Activated naive CD4-positive, alpha-beta T cell treated with anti-CD3 and anti-CD28 coated beads, Interleukin-2, amount 50 U/mL, for 16 hours (primary cell): ENCODE results near the gene HUWE1.
"Not testable (repeated sequence)": the region's sequence is repeated elsewhere in the genome, so short reads cannot be mapped to it uniquely, and the experiment has no call there.

Experiments used
- DNase-seq: peaks from one replicate; pipeline ENCODE4 v3.0.0-alpha.2; 2020

HUWE1 gene, protein sequence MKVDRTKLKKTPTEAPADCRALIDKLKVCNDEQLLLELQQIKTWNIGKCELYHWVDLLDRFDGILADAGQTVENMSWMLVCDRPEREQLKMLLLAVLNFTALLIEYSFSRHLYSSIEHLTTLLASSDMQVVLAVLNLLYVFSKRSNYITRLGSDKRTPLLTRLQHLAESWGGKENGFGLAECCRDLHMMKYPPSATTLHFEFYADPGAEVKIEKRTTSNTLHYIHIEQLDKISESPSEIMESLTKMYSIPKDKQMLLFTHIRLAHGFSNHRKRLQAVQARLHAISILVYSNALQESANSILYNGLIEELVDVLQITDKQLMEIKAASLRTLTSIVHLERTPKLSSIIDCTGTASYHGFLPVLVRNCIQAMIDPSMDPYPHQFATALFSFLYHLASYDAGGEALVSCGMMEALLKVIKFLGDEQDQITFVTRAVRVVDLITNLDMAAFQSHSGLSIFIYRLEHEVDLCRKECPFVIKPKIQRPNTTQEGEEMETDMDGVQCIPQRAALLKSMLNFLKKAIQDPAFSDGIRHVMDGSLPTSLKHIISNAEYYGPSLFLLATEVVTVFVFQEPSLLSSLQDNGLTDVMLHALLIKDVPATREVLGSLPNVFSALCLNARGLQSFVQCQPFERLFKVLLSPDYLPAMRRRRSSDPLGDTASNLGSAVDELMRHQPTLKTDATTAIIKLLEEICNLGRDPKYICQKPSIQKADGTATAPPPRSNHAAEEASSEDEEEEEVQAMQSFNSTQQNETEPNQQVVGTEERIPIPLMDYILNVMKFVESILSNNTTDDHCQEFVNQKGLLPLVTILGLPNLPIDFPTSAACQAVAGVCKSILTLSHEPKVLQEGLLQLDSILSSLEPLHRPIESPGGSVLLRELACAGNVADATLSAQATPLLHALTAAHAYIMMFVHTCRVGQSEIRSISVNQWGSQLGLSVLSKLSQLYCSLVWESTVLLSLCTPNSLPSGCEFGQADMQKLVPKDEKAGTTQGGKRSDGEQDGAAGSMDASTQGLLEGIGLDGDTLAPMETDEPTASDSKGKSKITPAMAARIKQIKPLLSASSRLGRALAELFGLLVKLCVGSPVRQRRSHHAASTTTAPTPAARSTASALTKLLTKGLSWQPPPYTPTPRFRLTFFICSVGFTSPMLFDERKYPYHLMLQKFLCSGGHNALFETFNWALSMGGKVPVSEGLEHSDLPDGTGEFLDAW (N-terminal part only)

DNA sequence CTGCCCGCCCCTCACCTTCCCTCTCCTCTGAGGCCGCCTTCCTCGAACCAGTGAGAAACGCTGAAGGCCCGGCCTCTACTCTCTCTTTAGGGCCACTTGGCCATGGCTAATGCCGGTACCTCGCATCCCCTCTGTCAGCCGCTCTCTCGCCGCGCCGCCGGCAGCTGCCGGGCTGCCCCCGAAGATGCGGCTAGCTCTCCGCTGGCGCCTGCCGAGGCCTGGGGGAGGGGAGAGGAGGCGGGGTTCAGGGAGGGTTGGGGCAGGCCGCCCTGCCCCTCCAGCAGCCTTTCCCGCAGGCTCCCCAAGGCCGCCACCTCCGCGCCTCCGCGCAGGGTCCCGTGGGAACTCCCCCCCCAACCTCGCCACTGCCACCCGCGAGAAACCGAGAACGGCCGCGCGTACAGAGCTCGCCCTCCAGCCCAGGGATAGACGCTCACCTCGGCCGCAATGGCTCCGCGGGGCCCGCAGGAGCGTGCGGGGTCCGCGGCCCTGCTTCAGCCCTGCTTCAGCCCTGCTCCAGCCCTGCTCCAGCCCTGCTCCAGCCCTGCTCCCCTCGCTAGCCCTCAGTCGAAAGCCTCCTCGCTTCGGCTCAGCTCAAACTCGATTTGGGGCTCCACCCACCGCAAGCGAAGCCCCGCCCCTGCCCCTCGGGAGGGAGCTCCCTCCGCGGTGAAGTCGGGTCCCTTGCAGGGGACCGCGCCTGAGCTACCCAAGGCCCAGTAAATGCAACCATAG lies at the start of gene HUWE1:
TSS of gene HUWE1 (minus strand) at position 569 of the 735 bp plus-strand sequence. CDS start 32,612 bp downstream, outside the sequence.
- DNase-seq, result peak; percentile 88

DNA sequence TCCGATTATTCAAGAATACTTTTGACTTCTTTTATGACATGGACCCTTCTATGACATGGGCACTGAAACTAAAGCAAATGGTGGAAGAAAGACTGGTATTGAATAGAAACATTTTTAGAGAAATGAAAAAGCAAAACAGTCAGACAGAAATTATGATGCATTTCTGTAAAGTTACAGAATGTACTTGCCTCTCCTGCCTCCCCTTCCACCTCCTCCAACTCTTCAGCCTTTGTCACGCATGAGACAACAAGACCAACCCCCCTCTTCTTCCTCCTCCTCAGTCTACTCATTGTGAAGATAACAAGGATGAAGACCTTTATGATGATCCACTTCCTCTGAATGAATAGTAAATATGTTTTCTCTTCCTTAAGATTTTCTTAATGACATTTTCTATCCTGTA lies 46.3 kb upstream of the HUWE1 start:
- DNase-seq, result peak; percentile 41

DNA sequence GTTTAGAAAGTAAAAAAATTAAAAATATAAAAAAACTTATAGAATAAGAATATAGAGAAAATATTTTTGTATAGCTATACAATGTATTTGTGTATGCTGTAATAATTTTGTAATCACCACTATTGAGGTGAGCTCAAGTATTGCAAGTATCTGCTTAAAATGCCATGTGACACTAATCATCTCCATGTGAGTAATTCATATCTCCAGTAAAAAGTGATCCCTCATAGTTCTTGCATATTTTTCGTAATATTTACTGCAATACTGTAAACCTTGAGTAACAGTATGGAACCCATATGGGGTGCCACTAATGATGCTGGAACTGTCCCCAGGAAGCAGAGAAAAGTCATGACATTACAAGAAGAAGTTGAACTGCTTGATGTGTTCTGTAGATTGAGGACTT lies 43.2 kb upstream of the HUWE1 start:
- DNase-seq, result no peak

DNA sequence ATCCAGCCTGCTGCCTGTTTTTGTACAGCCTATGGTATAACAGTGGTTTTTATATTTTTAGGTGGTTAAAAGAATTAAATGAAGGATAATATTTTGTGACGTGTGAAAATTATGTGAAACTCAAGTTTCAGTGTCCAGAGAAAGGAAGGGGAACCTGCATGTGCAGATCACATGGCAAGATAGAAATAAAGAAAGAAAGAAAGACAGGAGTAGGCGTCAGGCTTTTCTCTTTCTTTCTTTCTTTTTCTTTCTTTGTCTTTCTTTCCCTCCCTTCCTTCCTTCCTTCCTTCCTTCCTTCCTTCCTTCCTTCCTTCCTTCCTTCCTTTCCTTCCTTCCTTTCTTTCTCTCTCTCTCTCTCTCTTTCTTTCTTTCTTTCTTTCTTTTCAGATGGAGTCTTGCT lies 42.0 kb upstream of the HUWE1 start:
- no peak for DNase-seq

DNA sequence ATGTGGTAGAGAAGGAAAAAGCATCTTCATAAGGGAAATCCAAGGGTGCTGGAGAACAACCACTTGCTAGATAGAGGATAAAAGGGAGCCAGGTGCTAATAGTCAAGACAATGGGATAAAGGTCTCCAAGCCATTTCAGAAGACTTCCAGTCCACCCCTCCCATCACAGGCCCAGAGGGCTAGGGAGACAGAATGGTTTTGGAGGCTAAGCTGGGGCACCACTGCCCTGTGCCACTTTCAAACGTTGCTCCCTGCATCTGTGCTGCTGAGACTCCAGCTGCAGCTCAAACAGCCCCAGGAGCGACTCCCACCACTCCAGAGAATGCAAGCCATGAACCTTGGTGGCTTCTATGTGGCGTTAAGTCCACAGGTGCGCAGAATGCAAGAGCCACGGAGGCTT lies 38.4 kb upstream of the HUWE1 start:
- DNase-seq, result no peak

DNA sequence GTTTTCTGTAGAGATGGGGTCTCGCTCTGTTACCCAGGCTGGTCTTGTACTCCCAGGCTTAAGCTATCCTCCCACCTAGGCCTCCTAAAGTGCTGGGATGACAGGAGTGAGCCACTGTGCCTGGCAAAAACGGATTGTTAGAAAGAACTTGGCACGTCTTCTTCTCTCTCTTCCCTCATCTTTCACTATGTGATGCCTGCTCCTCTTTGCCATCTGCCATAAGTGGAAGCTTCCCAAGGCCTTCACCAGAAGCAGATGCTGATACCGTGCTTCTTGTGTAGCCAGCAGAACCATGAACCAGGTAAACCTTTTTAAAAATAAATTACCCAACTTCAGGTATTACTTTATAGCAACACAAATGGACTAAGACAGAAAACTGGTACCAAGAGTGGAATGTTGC lies 36.9 kb upstream of the HUWE1 start:
- no peak for DNase-seq

DNA sequence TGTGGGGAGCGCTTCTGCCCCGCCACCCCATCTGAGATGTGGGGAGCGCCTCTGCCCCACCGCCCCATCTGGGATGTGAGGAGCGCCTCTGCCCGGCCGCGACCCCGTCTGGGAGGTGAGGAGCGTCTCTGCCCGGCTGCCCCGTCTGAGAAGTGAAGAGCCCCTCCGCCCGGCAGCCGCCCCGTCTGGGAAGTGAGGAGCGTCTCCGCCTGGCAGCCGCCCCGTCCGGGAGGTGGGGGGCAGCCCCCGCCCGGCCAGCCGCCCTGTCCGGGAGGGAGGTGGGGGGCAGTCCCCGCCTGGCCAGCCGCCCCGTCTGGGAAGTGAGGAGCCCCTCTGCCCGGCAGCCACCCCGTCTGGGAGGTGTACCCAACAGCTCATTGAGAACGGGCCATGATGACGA lies 35.1 kb upstream of the HUWE1 start:
- DNase-seq, result not testable (repeated sequence)

DNA sequence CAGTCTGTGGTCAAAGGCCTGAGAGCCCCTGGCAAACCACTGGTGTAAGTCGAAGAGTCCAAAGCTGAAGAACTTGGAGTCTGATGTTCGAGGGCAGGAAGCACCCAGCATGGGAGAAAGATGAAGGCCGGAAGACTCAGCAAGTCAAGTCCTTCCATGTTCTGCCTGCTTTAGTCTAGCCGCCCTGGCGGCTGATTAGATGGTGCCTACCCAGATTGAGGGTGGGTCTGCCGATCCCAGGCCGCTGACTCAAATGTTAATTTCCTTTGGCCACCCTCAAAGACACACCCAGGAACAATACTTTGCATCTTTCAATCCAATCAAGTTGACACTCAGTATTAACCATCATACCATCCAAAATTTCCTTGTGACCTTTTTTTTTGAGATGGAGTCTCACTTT lies 33.1 kb upstream of the HUWE1 start:
- not testable (repeated sequence) for DNase-seq

DNA sequence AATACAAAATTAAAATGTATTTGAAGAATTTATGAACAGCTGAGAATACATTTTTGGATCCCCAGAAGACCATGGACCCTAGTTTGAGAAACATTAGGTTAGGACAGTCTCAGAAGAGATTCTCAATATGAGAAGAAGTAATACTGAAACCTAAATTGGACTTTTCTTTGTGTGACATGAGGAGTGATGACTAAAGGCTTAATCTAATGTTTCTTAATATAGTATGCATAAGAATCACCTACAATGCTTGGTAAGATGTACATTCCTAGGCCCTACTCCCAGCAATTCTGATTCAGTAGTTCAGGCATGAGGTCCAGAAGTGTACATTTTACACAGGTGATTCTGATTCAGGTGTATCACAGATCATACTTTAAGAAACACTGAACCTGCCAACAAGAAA lies 31.6 kb upstream of the HUWE1 start:
- no peak for DNase-seq

DNA sequence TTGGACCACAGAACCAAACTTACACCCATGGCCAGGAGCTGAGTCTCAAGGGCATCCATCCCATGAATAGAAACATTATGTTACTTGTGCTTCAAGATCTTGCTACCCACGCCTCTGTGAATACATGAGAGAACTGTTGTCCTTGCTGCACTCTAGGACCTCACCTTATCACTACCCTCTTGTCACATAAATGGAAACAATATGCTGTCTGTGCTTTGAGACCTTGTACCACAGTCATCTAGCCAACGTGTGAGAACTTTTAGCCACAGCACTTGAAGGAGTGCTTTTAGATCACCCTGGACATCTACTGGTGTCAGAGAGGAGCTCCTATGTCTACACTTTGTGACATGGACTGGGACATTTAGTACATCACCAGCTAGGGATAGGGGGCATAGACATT lies 30.7 kb upstream of the HUWE1 start:
- no peak for DNase-seq

DNA sequence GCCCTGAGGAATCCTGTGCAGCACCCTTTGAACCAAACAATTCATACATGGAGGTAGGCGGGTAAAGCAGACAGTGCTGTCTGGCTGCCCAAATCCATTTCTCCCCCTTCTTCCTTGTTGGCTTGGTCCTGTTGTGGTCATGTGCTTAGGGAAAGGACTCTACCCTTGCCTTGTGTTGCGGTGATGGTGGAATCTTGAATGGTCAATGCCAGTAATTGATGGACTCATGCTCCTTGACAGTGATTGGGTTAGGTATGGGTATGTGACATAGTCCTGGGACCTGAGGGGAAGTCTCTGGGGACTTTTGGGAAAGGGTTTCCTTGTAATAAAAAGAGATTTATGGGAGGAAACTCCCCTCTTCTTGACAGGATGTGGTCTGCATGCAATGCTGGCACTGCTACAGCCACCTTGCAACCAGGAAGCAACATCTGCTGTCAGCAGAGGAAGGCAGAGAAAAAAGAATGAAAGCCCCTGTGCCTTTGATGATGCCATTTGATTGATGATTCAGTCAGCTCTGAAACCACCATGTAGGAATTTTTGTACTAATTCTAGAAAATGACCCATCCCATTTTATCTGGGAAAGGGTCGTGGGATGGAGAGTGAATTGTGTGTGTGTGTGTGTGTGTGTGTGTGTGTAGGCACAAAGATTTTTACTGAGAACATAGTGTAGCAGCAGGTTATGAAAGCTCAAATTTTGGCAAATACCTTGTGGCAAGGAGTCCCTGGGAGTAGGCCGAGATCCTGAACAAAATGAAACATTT lies 30.0 kb upstream of the HUWE1 start:
- peak; percentile 43 for DNase-seq

DNA sequence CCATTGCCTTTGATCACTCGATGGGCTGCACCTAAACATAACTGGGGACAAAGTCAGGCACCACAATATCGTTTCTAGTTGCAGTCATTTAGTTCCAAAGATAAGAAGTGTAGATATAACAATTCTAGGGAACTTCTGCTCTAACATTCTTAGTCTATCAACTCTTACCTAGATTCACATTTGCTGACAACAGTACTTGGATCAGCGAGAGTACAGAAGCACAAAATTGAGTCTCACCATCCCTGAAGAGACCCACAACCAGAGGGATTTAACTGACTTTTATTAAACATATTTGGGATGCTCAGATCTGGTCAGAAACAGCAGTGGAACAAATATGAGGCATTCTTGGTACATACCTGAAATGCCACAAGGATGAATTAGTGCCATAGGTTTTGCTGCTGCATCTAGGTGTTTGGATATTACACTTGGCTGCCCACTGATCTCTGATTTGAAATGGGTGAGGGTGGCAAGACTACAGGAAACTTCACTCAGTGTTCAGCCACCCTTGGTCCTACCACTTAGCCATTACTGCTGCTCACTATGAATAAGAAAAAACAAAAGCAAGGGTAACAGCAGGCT lies 28.9 kb upstream of the HUWE1 start:
- DNase-seq, result no peak

DNA sequence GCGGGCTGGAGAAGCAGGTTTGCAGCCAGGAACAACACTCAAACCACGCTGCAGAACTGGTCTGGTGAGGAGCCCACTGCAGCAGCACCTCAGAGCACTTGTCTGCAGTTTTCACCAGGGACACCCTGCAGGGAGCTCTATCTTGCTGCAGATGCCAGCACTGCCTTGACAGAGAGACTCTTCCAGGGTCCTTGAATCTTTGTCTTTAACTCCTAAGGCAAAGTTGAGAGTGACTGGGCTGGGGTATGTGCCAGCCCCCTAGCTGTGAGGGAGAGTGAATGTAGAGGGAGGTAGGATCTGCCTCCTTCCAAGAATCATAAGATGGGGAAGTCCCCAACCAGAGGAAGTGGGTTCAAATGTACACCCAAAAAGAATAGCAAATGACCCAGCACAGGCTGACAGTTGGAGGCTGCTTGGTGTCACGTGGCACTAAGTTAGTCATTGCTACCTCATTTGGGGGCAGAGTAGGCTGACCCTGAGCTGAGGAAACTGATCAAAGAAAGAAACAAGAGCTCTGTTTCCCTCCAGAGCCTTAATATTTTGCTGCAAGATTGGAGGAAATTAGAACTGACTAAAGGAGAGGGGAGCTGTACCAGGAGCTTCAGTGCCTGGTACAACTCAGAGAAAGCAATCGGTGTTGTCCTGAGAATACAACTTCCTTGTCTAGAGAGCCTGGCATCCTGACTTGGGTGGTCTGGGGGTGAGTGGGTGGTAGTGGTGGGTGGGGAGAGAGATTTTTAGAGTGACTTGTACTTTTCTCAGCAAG lies 28.2 kb upstream of the HUWE1 start:
- DNase-seq, result peak; percentile 49

DNA sequence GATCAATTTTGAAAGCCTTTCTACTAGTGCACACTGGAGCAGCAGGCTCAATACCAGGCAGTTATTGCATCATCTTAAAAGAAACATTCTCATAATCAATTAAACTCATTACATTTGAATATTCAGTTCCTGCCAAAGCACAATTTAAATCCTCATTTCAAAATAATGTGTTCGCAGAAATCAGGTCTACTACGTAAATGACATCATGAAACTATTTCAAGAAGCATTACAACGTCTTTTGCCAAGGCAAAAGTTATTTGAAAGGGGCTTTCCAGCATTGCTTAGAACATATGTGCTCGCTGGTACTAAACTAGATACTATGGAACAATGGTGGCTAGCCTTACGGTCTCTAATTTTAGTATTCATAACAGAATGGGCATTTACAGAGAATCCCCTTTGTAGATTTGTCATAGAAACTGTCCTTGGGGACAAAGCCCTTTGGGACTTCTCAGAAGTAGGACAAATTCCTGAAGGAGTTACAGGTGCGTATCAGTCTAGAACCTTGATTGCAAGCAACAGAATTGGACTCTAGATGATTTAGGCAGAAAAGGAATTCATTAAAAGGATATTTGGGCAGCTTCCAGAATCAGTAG lies 27.6 kb upstream of the HUWE1 start:
- DNase-seq, result no peak

DNA sequence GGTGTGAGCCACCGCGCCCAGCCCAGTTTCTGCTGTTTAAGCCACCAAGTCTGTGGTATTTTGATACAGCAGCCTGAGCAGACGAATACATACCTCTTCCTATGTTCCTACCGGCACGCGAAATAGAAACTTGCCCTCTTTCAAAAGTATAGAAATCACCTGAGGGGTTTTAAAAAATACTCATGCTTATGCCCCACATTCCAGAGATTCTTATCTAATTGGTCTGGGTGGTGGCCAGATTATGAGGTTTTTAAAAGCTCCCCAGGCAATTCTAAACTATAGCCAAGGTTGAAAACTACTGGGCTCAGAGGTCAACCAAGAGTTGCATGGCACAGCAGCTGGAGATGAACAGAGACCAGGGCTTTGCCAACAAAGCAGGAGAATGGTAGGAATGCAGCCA lies 24.9 kb upstream of the HUWE1 start:
- DNase-seq, result no peak

DNA sequence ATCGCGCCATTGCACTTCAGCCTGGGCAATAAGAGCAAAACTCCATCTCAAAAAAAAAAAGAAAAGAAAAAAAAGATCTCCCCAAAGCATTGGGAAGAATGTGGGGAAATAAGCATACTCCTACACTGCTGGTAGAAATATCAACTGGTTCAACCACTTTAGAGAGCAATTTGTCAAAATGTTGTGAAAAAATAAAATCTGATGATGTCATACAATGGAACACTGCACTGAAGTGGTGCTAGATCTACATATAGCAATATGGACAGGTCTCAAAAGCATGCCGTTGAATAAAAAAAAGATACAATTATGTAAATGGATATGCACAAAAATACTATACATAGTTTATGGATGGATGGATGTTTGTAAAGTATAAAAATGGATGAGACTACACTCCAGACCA lies 18.3 kb upstream of the HUWE1 start:
- DNase-seq, result no peak

DNA sequence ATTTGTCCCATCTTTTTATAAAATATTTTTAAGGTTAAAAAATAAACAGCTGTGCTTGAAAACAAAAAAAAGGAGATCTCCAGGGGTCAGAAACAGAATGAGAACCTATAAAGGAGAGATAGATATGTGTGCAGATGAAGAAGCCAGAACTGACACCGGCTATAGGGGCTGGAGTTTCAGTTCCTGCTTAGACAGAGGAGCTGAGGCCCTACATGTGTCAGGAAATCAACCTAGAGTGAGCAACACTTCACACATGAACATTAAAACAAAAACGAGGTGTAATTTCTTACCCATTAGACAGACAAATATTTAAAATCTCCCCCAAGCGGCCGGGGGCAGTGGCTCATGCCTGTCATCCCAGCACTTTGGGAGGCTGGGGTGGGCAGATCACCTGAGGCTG lies 17.8 kb upstream of the HUWE1 start:
- no peak for DNase-seq

DNA sequence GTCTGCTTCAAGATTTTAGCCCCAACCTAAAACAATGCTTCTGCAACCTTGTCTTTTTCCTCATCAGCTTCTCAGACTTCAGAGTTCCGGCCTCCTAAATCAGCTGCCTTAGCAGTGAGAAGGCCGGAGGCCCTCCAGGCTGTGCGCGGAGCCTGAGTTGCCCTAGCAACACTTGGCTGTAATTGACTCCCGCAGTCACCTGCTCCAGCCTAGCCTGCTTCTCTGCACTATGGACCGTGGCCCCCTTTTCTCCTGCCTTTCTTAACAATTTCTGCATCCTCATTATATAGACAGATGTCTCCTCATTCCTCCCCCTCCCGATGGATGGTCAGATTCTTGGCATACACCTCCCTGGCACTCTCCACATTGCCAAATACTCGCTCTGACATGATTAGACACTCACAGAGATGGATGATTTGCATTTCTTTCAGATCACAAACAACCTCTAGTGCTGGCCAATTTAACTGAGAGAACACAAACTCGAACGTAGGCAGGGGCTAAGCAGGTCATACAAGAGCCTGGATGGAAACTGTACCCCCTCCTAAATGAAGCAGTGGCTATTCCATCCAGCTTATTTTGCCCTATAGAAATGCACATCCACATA lies 9.5 kb upstream of the HUWE1 start:
- DNase-seq, result no peak

DNA sequence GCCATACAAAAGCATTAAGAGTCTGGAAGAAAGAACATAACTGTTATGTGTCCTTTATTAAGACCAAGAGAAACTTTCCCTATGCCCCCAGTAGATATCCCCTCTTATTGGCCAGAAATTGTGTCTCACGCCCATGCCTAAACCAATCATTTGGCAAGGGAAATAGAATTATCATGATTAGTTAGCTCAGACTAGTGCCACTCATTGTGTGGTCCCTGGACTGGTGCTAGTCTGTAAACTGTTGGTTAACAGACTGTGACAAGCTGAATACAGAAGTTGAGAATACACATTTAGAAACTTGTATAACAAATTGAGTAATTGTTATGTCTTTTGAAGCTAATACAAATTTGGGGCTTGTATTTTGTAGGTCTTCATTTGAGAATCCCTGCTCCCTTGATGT lies 8.1 kb upstream of the HUWE1 start:
- no peak for DNase-seq

DNA sequence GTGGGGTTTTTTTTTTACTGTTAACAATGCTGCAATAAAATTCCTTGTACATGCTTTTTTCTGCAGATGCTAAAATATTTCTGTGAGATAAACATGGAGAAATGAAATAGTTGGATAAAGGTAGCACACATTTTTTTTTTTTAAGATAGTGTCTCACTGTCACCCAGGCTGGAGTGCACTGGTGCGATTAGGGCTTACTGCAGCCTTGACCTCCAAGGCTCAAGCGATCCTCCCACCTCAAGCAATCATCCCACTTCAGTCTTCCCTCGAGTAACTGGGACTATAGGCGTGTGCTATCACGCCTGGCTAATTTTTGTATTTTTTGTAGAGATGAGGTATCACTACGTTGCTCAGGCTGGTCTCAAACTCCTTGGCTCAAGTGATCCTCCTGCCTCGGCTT lies 1.8 kb upstream of the HUWE1 start:
- DNase-seq, result no peak
